Keratinocyte (primary cell): ENCODE measurements around the gene GIMAP8.

Experiments used
- CTCF ChIP-seq, 3 experiments: IDR thresholded peaks in 1 of 3; conservative IDR thresholded peaks in 1 of 3; optimal IDR thresholded peaks in 1 of 3; 2 replicates in 2 of 3; 3 replicates in 1 of 3; pipeline versions ENCODE3 to v1.5.1; 2011; ENCODE audit warnings: low read length in 3 of 3, mild to moderate bottlenecking in 3 of 3, moderate library complexity in 2 of 3, control low read depth in 1 of 3, inconsistent platforms in 1 of 3; ENCODE audit not compliant: insufficient read depth in 2 of 3; ENCODE audit errors: extremely low read depth in 1 of 3
- EZH2 ChIP-seq: IDR thresholded peaks from one replicate; pipeline ENCODE4 v1.6.1; 2012; ENCODE audit warnings: inconsistent platforms, mild to moderate bottlenecking, low read length, moderate library complexity

GRCh38 chr7:150507947-150508602 is 57.6 kb downstream of the GIMAP8 start:
- TF ChIP-seq CTCF (optimal IDR thresholded peaks at IDR 0.05 in 1 of 3, IDR thresholded peaks at IDR 0.05 in 1 of 3, conservative IDR thresholded peaks at IDR 0.05 in 1 of 3; ENCODE audit: extremely low read depth in 1 of 3, insufficient read depth in 2 of 3, low read length in 3 of 3): no peak
- TF ChIP-seq EZH2: no peak
